ENCODE data around the gene MYOF. TPM values are rescaled to one million over a fixed set of nuclear protein-coding genes. Genes with fewer than 3 reads are reported as not detected.
"Not testable (repeated sequence)": the region's sequence is repeated elsewhere in the genome, so short reads cannot be mapped to it uniquely, and the experiment has no call there.

The MYOF gene
- polyA plus RNA-seq, 4 donors = 28.4 to 33.5 (median 32.9) TPM

DNA sequence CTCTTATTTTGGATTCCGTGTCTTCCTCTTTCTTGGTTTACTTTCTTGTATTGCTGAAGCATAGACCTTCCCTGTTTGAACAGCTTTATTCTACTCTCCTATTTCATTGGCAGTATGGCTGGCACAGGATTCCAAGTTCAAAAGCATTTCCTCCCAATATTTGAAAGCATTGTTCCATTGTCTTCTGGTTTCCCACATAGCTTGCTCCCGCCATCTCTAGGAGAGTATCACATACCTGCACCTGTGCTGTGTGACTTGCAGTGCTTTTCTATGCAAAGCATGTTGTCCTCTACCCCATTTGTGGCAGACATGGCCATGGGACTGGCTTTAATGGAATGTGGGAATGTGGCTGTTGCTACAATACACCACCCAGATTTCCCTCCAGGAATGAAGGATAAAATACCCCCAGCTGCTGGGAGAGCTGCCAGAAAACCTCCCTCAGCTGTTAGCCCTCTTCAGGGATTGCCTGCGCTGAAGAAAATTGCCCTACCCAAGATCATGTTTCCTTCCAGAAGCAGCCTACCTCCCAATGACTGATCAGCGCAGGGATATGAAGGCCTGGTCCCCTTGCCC lies 6.9 kb upstream of the MYOF start:
- DNase-seq (ENCODE audit: low read depth in 4 of 4, low spot score in 2 of 4) = no peak

DNA sequence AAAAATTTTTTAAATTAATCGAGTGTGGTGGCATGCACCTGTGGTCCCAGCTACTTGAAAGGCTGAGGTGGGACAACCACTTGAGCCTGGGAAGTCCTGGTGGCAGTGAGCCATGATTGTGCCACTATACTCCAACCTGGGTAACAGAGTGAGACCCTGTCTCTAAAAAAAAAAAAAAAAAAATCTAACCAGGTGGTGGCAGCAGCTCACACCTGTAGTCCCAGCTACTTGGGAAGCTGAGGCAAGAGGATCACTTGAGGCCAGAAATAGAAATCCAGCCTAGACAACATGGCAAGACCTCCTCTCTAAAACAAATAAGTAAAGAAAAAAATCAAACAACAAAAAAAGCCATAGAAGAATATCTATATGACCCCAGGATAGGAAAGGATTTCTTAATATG lies 3.6 kb upstream of the MYOF start:
- no peak for DNase-seq (ENCODE audit: low read depth in 4 of 4, low spot score in 2 of 4)

DNA sequence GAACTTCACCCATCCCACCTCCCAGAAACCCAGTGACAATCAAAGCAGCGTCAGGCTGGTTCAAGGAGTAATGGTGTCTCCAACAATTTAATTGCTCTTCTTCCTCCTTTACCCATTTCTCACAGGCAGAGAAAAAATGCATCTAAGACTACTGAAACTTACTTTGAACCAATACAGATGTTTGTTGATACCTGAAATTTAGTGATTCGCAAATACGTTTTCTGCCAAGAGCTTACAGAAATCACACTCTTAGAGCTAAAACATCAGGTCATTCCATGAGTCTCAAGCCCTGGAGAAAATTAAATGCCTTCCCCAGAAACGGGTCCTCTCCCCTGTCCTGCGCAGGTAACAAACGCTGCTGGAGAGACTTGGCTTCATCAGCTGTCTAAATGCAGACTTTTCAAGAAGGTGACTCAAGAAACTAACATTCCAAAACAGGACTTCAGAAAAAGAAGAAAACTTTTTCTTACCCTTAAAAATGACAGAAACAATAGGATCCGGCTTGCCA lies 443 bp downstream of the MYOF start:
- peak in 1 of 4 donors; percentile 75 for DNase-seq (ENCODE audit: low read depth in 4 of 4, low spot score in 2 of 4)

DNA sequence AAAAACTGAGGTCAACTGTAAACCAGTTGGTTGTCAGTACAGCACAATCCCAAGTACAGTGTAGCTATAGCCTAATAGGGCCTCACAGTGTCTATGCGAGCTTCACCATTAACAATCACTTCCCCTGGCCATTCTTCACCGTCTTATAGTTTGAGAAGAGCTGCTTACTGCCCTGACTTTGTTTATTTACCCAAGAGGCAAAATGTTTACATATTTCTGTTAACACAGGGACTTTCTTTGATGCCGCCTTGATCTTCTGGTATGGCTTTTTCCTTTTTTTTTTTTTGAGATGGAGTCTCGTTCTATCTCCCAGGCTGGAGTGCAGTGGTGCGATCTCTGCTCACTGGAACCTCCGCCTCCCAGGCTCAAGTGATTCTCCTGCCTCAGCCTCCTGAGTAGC lies 3.3 kb downstream of the MYOF start:
- no peak for DNase-seq (ENCODE audit: low read depth in 4 of 4, low spot score in 2 of 4)

- no peak for DNase-seq (ENCODE audit: low read depth in 4 of 4, low spot score in 2 of 4)
Measured at GRCh38 chr10:93476756-93477155, 5.4 kb downstream of the MYOF start.

DNA sequence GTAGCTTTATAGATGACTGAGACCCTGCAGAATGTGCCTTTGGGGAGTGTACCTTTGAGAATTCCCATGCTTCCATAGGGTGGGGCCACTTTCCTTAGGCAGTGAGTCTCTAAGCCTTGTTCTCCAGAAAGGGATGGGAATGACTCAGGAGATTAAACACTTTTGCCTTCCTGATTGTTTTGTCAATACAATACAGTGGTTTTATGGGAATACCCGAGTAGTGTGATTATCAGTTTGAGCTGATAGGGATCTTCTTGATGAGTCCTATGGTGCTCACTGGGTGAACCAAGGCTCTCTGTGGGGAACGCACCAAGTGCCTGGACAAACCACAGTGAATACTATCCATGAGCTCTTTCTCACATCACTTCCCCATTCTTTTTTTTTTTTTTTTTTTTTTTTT lies 6.3 kb downstream of the MYOF start:
- no peak for DNase-seq (ENCODE audit: low read depth in 4 of 4, low spot score in 2 of 4)

GRCh38 chr10:93475227-93475626 lies 6.9 kb downstream of the MYOF start:
- DNase-seq (ENCODE audit: low read depth in 4 of 4, low spot score in 2 of 4) = no peak

- no peak for DNase-seq (ENCODE audit: low read depth in 4 of 4, low spot score in 2 of 4)
Measured at GRCh38 chr10:93473804-93474472, 8.2 kb downstream of the MYOF start.

GRCh38 chr10:93473161-93473560 lies 9.0 kb downstream of the MYOF start:
- no peak for DNase-seq (ENCODE audit: low read depth in 4 of 4, low spot score in 2 of 4)

GRCh38 chr10:93471110-93471651 lies 11.0 kb downstream of the MYOF start:
- no peak for DNase-seq (ENCODE audit: low read depth in 4 of 4, low spot score in 2 of 4)

DNA sequence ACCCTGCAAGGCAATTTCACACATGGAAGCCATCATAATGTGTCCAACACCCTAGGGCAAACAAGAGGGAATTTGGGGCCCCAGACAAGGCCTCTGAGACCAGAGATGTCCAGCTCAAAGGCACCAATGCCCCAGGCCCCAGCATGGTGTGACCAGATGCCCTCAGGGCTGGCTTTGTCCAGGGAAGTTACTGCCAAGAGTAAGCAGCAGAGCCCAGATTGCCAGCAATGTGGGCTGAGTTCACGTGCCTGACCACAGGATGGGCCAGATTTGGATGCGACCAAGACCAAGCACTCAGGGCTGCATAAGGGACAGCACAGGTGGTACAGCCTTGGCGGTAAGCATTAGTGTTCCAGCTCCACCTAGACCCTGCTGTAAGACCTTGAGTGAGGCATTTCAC lies 12.7 kb downstream of the MYOF start:
- no peak for DNase-seq (ENCODE audit: low read depth in 4 of 4, low spot score in 2 of 4)

DNA sequence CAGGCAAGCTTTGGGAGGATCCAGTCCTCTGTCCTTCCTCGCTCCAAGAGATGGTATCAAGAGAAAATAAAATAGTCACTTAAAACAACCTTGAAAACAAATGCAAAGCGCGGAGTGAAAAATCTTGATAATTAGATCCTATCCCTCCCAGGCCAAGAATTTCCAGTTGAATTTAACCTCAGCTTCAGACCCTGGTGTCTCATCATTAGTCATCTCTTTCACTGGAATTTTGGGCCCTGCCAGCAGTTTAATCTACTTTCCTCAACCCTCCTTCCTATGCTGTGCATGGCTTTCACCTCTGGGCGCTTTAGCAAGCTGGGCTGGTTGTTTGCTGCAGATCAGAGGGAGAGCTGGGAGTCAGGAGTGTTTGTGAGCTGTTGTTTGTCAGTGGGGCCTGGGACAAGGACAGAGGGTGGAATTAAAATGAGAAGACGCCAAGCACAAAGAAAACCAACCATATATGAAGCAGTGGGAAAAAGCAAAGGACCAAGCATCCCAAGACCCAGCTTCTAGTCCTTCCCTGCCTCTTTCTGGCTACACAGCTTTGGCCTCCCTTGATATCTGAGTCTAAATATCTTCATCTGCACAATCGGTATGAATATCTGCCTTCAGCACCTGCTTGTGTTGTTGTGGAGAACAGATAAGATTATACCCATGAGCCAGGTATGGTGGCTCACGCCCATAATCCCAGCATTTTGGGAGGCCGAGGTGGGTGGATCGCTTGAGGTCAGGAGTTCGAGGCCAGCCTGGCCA lies 13.5 kb downstream of the MYOF start:
- DNase-seq (ENCODE audit: low read depth in 4 of 4, low spot score in 2 of 4) = no peak

DNA sequence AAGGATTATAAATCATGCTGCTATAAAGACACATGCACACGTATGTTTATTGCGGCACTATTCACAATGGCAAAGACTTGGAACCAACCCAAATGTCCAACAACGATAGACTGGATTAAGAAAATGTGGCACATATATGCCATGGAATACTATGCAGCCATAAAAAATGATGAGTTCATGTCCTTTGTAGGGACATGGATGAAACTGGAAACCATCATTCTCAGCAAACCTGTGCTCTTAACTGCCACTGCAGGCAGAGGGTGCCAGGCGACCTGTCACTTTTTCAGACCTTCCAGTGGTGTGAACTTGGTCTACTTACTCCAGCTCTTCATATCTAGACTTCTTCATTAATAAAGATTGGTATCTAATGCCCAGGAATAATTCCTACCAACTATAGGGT lies 14.5 kb downstream of the MYOF start:
- DNase-seq (ENCODE audit: low read depth in 4 of 4, low spot score in 2 of 4) = not testable (repeated sequence)

DNA sequence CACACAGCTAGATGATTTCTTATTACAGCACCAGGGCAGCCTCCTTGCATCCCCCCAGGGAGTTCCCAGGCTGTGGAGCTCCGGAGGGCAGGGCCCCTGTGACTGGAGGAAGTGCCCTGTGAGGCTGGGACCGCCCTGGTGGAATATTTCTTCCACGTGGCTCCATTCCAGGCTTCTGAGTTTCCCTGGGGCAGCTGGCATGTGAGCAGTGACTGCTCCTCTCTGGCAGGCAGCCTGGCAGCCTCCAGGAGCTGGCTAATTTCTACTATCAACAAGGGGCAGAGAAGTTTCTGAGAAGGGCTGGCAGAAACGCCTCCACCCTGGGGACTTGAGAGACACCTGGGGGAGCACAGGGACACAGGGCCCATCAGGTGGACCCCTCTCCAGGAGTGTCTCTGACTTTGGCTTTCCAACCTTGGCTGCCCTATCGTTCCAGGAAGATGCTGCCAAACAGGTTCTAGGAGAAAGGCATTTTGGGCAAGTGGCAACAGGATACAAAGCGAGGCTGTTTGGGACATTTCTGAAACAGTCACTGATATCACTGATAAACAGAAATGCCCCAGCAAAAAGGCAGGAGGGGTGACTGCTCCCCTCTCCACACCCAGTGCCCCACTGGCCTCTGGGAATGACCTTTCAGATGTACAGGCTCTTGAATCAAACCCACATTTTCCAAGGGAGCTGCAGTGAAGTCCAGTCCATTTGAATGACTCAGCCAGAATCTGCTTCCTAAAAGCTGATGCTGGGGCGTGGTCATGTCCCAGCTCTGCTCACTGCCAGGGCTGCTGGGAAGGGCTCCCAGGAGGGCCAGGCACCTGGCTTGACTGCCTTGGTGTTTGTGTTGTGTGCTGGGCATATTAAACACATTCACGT lies 16.1 kb downstream of the MYOF start:
- DNase-seq (ENCODE audit: low read depth in 4 of 4, low spot score in 2 of 4) = no peak

GRCh38 chr10:93464776-93465388 lies 17.3 kb downstream of the MYOF start:
- DNase-seq (ENCODE audit: low read depth in 4 of 4, low spot score in 2 of 4) = no peak

DNA sequence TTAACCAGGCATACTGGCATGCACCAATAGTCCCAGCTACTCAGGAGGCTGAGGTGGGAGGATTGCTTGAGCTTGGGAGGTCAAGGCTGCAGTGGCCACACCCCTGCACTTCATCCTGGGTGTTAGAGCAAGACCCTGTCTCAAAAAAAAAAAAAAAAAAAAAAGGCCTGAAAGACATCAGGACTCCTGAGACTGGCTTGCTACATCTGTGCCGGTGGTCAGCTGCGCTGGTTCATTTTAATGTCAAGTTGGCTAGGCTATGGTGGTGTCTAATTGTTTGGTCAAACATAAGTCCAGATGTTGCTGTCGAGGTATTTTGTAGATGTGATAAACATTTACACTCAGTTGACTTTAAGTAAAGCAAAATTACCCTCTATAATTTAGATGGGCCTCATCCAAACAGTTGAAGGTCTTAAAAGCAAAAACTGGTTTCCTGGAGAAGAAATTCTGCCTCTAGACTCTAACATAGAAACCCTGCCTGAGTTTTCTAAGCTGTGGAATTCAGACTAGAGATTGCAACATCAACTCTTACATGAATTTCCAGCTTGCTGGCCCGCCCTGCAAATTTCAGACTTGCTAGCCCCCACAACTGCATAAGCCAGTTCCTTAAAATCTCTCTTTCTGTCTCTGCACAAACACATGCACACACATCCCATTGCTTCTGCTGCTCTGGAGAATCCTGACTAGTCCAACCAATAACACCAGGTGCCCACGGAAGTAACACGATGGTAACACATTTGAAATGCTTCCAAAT lies 18.2 kb downstream of the MYOF start:
- DNase-seq (ENCODE audit: low read depth in 4 of 4, low spot score in 2 of 4) = no peak

DNA sequence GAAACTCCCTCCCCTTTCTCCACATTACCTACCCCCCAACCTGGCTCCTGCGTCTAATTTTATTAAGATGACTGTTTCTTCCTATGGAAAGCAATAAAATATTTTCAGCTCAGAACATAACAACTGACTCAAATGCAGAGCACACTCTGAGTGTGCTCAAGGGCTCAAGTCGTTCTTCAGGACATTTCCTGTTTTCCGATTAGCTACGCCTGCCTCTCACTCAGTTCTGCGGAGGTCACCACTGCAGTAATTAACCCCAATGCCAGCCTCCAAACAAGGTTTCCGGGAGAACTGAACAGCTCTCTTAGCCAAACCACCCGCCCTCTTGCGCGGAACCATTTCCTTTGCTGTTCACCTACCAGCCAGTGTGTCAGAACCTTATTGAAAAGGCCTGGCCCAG lies 19.3 kb downstream of the MYOF start:
- no peak for DNase-seq (ENCODE audit: low read depth in 4 of 4, low spot score in 2 of 4)

- no peak for DNase-seq (ENCODE audit: low read depth in 4 of 4, low spot score in 2 of 4)
Measured at GRCh38 chr10:93462371-93462770, 19.8 kb downstream of the MYOF start.

GRCh38 chr10:93461807-93462178 lies 20.3 kb downstream of the MYOF start:
- DNase-seq (ENCODE audit: low read depth in 4 of 4, low spot score in 2 of 4) = no peak

All from left renal cortex interstitium (tissue), 4 donors.